Left cardiac atrium (tissue), 4 donors: ENCODE results near the gene ZNF451. TPM values are rescaled to one million over a fixed set of nuclear protein-coding genes. Genes with fewer than 3 reads are reported as not detected.

ENCODE experiments used
- ATAC-seq, 2 donors: fragments of 200-7000 bp; cut with Tn5 transposase; one replicate each; pipeline ENCODE4 v1.9.1; 2020; ENCODE audit warnings: mild to moderate bottlenecking in 2 of 2, moderate library complexity in 2 of 2
- DNase-seq: peaks from one replicate; pipeline ENCODE4 v3.0.0-alpha.2; 2020
- intact Hi-C, 2 donors: fragments of 100-400 bp; cut with DNase I; formaldehyde crosslinking; loops; one replicate each; pipeline versions ENCODE4 v1.14.1 to v1.15.1; 2022 to 2023
- total RNA-seq, 2 donors: library from RNA; stranded (reverse); fragmentation: NEBNext Ultra II Directional; extraction: Animal tissue kit (Norgen Biotek cat#: 25700); gene quantifications; one replicate each; pipeline ENCODE4 v1.2.1, GENCODE V29; 2021
- donor health status: DM: no; HTN: yes; CAD: no.
- donor health status: DM: no; HTN: yes; CAD: no; lungs with severe emphysema.
- donor health status: DM: yes; HTN: yes; CAD: no.
- donor health status: Dilated cardiomyopathy.

Gene ZNF451
- total RNA-seq, 2 donors from 2014 or later, result 25.0 to 36.6 TPM

GRCh38 chr6:57138026-57138425 lies 48.0 kb downstream of the ZNF451 start:
- intact Hi-C loops, result no loop called here
- DNase-seq, result no peak
- no peak for ATAC-seq

- intact Hi-C loops, result no loop called here
- ATAC-seq, result no peak
- no peak for DNase-seq
These were observed 51.6 kb downstream of the ZNF451 start for GRCh38 chr6:57141451-57142177.

GRCh38 chr6:57142178-57142525 lies 52.2 kb downstream of the ZNF451 start:
- no peak for ATAC-seq
- no peak for DNase-seq
- intact Hi-C loops, result no loop called here

GRCh38 chr6:57143690-57144089 lies 53.7 kb downstream of the ZNF451 start:
- ATAC-seq, result no peak
- intact Hi-C loops, result no loop called here
- DNase-seq, result no peak

GRCh38 chr6:57147401-57147800 lies 57.4 kb downstream of the ZNF451 start:
- intact Hi-C loops, result no loop called here
- ATAC-seq (no peak), DNase-seq (no peak)

- ATAC-seq (no peak), DNase-seq (no peak)
- intact Hi-C loops, result no loop called here
These were observed 58.2 kb downstream of the ZNF451 start for GRCh38 chr6:57147955-57148858.

- ATAC-seq (no peak), DNase-seq (no peak)
- intact Hi-C loops, result no loop called here
These were observed 68.7 kb downstream of the ZNF451 start for GRCh38 chr6:57158658-57159057.

- intact Hi-C loops, result no loop called here
- no peak for ATAC-seq
- DNase-seq, result no peak
These were observed 69.1 kb downstream of the ZNF451 start for GRCh38 chr6:57159127-57159526.

GRCh38 chr6:57162028-57162427 lies 72.0 kb downstream of the ZNF451 start:
- ATAC-seq, result no peak
- intact Hi-C loops, result no loop called here
- no peak for DNase-seq

GRCh38 chr6:57162516-57162915 lies 72.5 kb downstream of the ZNF451 start:
- DNase-seq (no peak), ATAC-seq (no peak)
- intact Hi-C loops, result no loop called here

- intact Hi-C loops, result no loop called here
- no peak for ATAC-seq
- DNase-seq, result no peak
These were observed 74.0 kb downstream of the ZNF451 start for GRCh38 chr6:57163956-57164355.

- DNase-seq (no peak), ATAC-seq (no peak)
- intact Hi-C loops, result no loop called here
These were observed 75.1 kb downstream of the ZNF451 start for GRCh38 chr6:57165080-57165479.

GRCh38 chr6:57172136-57173055 lies 82.4 kb downstream of the ZNF451 start, which contains the start of gene BAG2:
Gene BAG2 (plus strand): TSS chr6:57172326. CDS start chr6:57172698, 372 bp downstream.
- ATAC-seq (peak; percentile 96), DNase-seq (peak; percentile 89)
- intact Hi-C loops, result loop anchor here in 1 of 2 donors (5.0 kb wide), 1 partner anchor 145 kb away; the partner anchor contains the start of gene PRIM2

- intact Hi-C loops, result loop anchor here in 1 of 2 donors (5.0 kb wide), 1 partner anchor 144 kb away; the partner anchor contains the start of gene PRIM2
- DNase-seq (no peak), ATAC-seq (peak in 1 of 2 donors; percentile 43)
These were observed 83.3 kb downstream of the ZNF451 start for GRCh38 chr6:57173056-57173885.

GRCh38 chr6:57173886-57174510 lies 84.0 kb downstream of the ZNF451 start:
- DNase-seq (no peak), ATAC-seq (no peak)
- intact Hi-C loops, result loop anchor here in 1 of 2 donors (5.0 kb wide), 1 partner anchor 143 kb away; the partner anchor contains the start of gene PRIM2

- ATAC-seq (no peak), DNase-seq (no peak)
- intact Hi-C loops, result loop anchor here in 1 of 2 donors (5.0 kb wide), 1 partner anchor 143 kb away; the partner anchor contains the start of gene PRIM2
These were observed 84.5 kb downstream of the ZNF451 start for GRCh38 chr6:57174511-57174907.

GRCh38 chr6:57177545-57178265 lies 87.7 kb downstream of the ZNF451 start:
- DNase-seq (peak; percentile 63), ATAC-seq (peak; percentile 76 to 80)
- intact Hi-C loops, result no loop called here
